HepG2 (cell line): ENCODE measurements around the gene EPS8L1. TPM values are rescaled to one million over a fixed set of nuclear protein-coding genes. Genes with fewer than 3 reads are reported as not detected.

Source experiments
- ATAC-seq: fragments of 200-7000 bp; cut with Tn5 transposase; 3 replicates; pipeline ENCODE4 v1.9.1; 2020; ENCODE audit warnings: mild to moderate bottlenecking, moderate library complexity
- BruUV-seq: library from RNA; stranded (reverse); fragments of 400-500 nt; replicated peaks from 2 replicates; lab custom pipeline; 2021; lab: Mats Ljungman, UMichigan
- CTCF ChIA-PET: fragments of 300-600 bp; formaldehyde crosslinking; extraction: SDS; loops from one replicate; lab custom pipeline; 2021; ENCODE audit warnings: low total read pairs, inconsistent platforms, low intra/inter-chr PET ratio; lab: Yijun Ruan, JAX
- POLR2A ChIA-PET: fragments of 350-600 bp; sonication (Branson Sonifier 250); formaldehyde crosslinking; loops from one replicate; lab custom pipeline; 2020; ENCODE audit warnings: antibody characterized with exemption, inconsistent platforms; lab: Yijun Ruan, JAX
- DNase-seq: peaks from one replicate; pipeline ENCODE4 v3.0.0-alpha.2; 2015; ENCODE audit warnings: low spot score
- FAIRE-seq: peaks from 3 replicates; lab custom pipeline; 2011; peaks lifted over from hg19 to GRCh38; lab: Jason Lieb, UNC
- H2AFZ ChIP-seq: one replicate; pipeline ENCODE4 v1.6.1; 2011; ENCODE audit warnings: low read length, inconsistent platforms
- H3K27ac ChIP-seq: fragments of 300-600 bp; 3 replicates; pipeline ENCODE4 v1.8.0; 2011; ENCODE audit warnings: mixed run types, mild to moderate bottlenecking, mixed read lengths, low read length, inconsistent platforms; ENCODE audit not compliant: insufficient read depth; ENCODE audit errors: extremely low read length
- H3K27me3 ChIP-seq, 2 experiments: fragments of 200-600 bp in 1 of 2; 2 replicates in 1 of 2; 3 replicates in 1 of 2; pipeline versions ENCODE4 v1.6.0 to v1.8.0; 2011; ENCODE audit warnings: low read length in 2 of 2, mild to moderate bottlenecking in 2 of 2, moderate library complexity in 2 of 2, inconsistent platforms in 1 of 2; ENCODE audit not compliant: insufficient read depth in 2 of 2, control insufficient read depth in 1 of 2
- H3K36me3 ChIP-seq, 2 experiments: fragments of 200-600 bp in 1 of 2; replicated peaks in 1 of 2; 2 replicates in 1 of 2; 3 replicates in 1 of 2; pipeline versions ENCODE4 v1.5.1 to v1.8.0; 2011; ENCODE audit warnings: low read length in 2 of 2, inconsistent platforms in 1 of 2; ENCODE audit not compliant: insufficient read depth in 2 of 2, control insufficient read depth in 1 of 2
- H3K4me1 ChIP-seq: 2 replicates; pipeline ENCODE4 v1.5.1; 2012; ENCODE audit warnings: low read length, inconsistent platforms; ENCODE audit not compliant: insufficient read depth
- H3K4me2 ChIP-seq: 2 replicates; pipeline ENCODE4 v1.6.0; 2011; ENCODE audit warnings: low read depth, low read length, inconsistent platforms
- H3K4me3 ChIP-seq, 3 experiments: fragments of 200-600 bp in 1 of 3; sonication (generic), shearing (Covaris generic) in 1 of 3; replicated peaks in 1 of 3; 2 replicates each; pipeline ENCODE4 v1.5.1; 2011 to 2016; ENCODE audit warnings: low read length in 3 of 3, inconsistent platforms in 2 of 3, low read depth in 2 of 3, mild to moderate bottlenecking in 2 of 3, control low read depth in 1 of 3, mixed read lengths in 1 of 3; ENCODE audit not compliant: insufficient read depth in 1 of 3
- H3K79me2 ChIP-seq: one replicate; pipeline ENCODE4 v1.6.1; 2011; ENCODE audit warnings: low read length, inconsistent platforms; ENCODE audit not compliant: insufficient read depth
- H3K9ac ChIP-seq: 2 replicates; pipeline ENCODE4 v1.6.0; 2011; ENCODE audit warnings: mild to moderate bottlenecking, low read depth, low read length, inconsistent platforms; ENCODE audit not compliant: insufficient read depth
- H3K9me3 ChIP-seq: 2 replicates; pipeline ENCODE4 v1.5.1; 2012; ENCODE audit warnings: mild to moderate bottlenecking, low read length
- H4K20me1 ChIP-seq: 2 replicates; pipeline ENCODE4 v1.6.0; 2011; ENCODE audit warnings: inconsistent platforms, mild to moderate bottlenecking, low read length, moderate library complexity; ENCODE audit not compliant: insufficient read depth
- AKNA ChIP-seq: sonication (generic); formaldehyde crosslinking; IDR thresholded peaks from 2 replicates; pipeline ENCODE4 v1.4.0; 2020; ENCODE audit warnings: missing genetic modification reagents, borderline replicate concordance
- NCOR1 ChIP-seq: fragments of 200-600 bp; sonication (generic); IDR thresholded peaks from 2 replicates; pipeline ENCODE4 v1.7.0; 2017; ENCODE audit warnings: antibody characterized with exemption, low read length, borderline replicate concordance
- RNF219 ChIP-seq: sonication (generic); formaldehyde crosslinking; IDR thresholded peaks from 2 replicates; pipeline ENCODE4 v1.5.0; 2020; ENCODE audit warnings: mild to moderate bottlenecking, missing genetic modification reagents
- ZNF143 ChIP-seq: sonication (generic); formaldehyde crosslinking; IDR thresholded peaks from 2 replicates; pipeline ENCODE4 v1.4.0; 2020; ENCODE audit warnings: missing genetic modification reagents
- ZNF749 ChIP-seq: sonication (generic); formaldehyde crosslinking; IDR thresholded peaks from 2 replicates; pipeline ENCODE4 v1.8.0; 2022; ENCODE audit warnings: mild to moderate bottlenecking, missing genetic modification reagents, moderate library complexity, borderline replicate concordance
- WGBS: methylation state at CpG from one replicate; pipeline ENCODE4 v1.1.6; 2017; ENCODE audit warnings: low lambda C conversion rate; 5-methylcytosine and 5-hydroxymethylcytosine counted together
- in situ Hi-C: cut with HindIII; loops from 2 replicates; pipeline ENCODE4 v1.10.0; 2017; ENCODE audit warnings: low pct_unique_long_range_greater_than_20kb; ENCODE audit not compliant: extremely low pct_ligation_motif_present
- intact Hi-C: fragments of 100-400 bp; cut with micrococcal nuclease; formaldehyde crosslinking; loops from one replicate; pipeline ENCODE4 v1.10.0; 2022; ENCODE audit not compliant: unreplicated experiment
- polyA plus RNA-seq, 8 experiments: library from polyadenylated mRNA; depleted of rRNA in 3 of 8; stranded (reverse) in 7 of 8; unstranded in 1 of 8; fragments of >200 nt; fragmentation: Illumina TruSeq in 4 of 8; extraction: Trizol in 4 of 8; gene quantifications; 2 replicates each; pipeline versions ENCODE4 v1.2.1 to v1.2.3, GENCODE V29; 2011 to 2016; ENCODE audit warnings: low read depth in 4 of 8, missing spikeins in 1 of 8, mixed read lengths in 1 of 8; ENCODE audit not compliant: insufficient read depth in 1 of 8
- total RNA-seq, 5 experiments: library from RNA; depleted of rRNA; stranded (reverse); fragments of >200 nt; fragmentation: Illumina TruSeq; extraction: Trizol; gene quantifications; 2 replicates each; pipeline ENCODE4 v1.2.3, GENCODE V29; 2016; ENCODE audit warnings: low read depth in 1 of 5
- TF ChIP-seq, protein P1 (sequence below): sonication (generic); formaldehyde crosslinking; conservative IDR thresholded peaks from 2 replicates; pipeline ENCODE4 v1.4.0; 2020; ENCODE audit warnings: missing genetic modification reagents
- TF ChIP-seq, protein P2 (sequence below): sonication (generic); formaldehyde crosslinking; conservative IDR thresholded peaks from 2 replicates; pipeline ENCODE4 v1.8.0; 2022; ENCODE audit warnings: missing genetic modification reagents

Gene EPS8L1
- total and polyA plus RNA-seq, 2 of the 13 experiments (the other 11 are each of a cell fraction or from before 2014, with no cell fraction given), result 3.0 to 6.3 TPM

DNA sequence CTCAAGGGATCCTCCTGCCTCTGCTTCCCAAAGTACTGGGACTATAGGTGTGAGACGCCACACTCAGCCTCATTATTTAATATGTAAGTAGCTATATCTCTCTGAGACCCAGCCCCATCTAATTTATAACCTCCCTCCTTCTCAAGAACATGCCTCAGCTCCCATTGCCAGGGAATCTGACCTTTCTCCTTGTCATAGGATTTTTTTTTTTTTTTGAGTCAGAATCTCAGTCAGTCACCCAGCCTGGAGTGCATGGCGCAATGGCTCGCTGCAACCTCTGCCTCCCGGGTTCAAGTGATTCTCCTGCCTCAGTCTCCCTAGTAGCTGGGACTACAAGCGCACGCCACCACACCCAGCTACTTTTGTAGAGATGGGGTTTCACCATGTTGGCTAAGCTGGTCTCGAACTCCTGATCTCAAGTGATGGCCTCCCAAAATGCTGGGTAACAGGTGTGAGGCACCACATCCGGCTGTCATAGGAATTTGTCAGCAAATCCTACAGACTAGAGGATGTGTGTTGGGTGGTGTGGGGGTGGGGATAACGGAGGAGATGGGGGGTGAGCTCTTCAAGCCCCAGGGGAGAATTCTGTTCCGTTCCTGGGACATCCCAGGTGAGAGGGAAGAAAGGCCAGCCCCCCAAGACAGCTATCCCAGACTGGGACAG, 5.1 kb upstream of the EPS8L1 start:
- Histone ChIP-seq H3K9me3 (no peaks in the 10 kb centered on the region), H3K79me2 (no peaks in the 10 kb centered on the region), H4K20me1 (no peaks in the 10 kb centered on the region), H3K27me3 (peaks cover 2 to 40% of the 10 kb centered on the region in 2 experiments), H3K4me3 (no peak overlapping the region), H3K9ac (no peak overlapping the region), H3K36me3 (no peaks in the 10 kb centered on the region), H2AFZ (no peak overlapping the region), H3K27ac (no peak overlapping the region), H3K4me1 (peaks cover 20% of the 10 kb centered on the region), H3K4me2 (no peak overlapping the region)
- no peak for FAIRE-seq
- DNase-seq, result no peak
- BruUV-seq, result no TSS peak
- ATAC-seq, result no peak
- ChIA-PET POLR2A (no interaction called here), CTCF (no interaction called here)
- intact Hi-C loops (no loop called here), in situ Hi-C loops (no loop called here)
- WGBS, result 46% methylated on average over 10 of the region's 10 CpGs
- TF ChIP-seq, protein P1, sequence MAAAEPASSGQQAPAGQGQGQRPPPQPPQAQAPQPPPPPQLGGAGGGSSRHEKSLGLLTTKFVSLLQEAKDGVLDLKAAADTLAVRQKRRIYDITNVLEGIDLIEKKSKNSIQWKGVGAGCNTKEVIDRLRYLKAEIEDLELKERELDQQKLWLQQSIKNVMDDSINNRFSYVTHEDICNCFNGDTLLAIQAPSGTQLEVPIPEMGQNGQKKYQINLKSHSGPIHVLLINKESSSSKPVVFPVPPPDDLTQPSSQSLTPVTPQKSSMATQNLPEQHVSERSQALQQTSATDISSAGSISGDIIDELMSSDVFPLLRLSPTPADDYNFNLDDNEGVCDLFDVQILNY, result no peak
- TF ChIP-seq ZNF143 (CRISPR knock-in tag), result no peak
- TF ChIP-seq RNF219 (CRISPR knock-in tag), result no peak
- no peak for TF ChIP-seq ZNF749

DNA sequence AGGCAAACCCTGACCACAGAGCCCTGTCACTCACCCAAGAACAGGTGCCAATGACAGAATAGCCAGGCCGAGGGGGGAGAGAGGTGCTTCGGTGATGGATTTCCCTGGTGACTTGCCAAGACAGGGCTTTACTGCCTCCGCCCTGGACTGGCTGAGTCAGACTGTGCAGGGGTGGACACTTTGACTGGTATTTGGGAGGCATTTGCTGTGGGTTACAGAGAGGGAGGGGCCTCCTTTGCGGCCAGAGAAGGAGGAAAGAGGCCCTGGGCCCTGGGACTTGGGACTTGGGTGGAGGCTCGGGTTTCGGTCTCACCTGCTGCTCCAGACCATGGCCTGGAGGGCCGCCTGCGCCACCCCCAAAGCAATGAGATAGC, 4.6 kb upstream of the EPS8L1 start:
- intact Hi-C loops (no loop called here), in situ Hi-C loops (no loop called here)
- Histone ChIP-seq H3K4me2 (no peak overlapping the region), H3K9ac (no peak overlapping the region), H2AFZ (no peak overlapping the region), H3K4me3 (no peak overlapping the region), H3K27ac (no peak overlapping the region), H3K79me2 (no peaks in the 10 kb centered on the region), H3K27me3 (peaks cover 2 to 40% of the 10 kb centered on the region in 2 experiments), H3K9me3 (no peaks in the 10 kb centered on the region), H3K36me3 (no peaks in the 10 kb centered on the region), H3K4me1 (peaks cover 25% of the 10 kb centered on the region), H4K20me1 (no peaks in the 10 kb centered on the region)
- no peak for ATAC-seq
- FAIRE-seq, result no peak
- no peak for DNase-seq
- POLR2A ChIA-PET, result no interaction called here
- BruUV-seq, result no TSS peak
- WGBS, result 41% methylated on average over 5 of the region's 8 CpGs
- CTCF ChIA-PET, result no interaction called here
- TF ChIP-seq AKNA (CRISPR knock-in tag), result no peak
- TF ChIP-seq NCOR1, result no peak
- TF ChIP-seq, protein P2, sequence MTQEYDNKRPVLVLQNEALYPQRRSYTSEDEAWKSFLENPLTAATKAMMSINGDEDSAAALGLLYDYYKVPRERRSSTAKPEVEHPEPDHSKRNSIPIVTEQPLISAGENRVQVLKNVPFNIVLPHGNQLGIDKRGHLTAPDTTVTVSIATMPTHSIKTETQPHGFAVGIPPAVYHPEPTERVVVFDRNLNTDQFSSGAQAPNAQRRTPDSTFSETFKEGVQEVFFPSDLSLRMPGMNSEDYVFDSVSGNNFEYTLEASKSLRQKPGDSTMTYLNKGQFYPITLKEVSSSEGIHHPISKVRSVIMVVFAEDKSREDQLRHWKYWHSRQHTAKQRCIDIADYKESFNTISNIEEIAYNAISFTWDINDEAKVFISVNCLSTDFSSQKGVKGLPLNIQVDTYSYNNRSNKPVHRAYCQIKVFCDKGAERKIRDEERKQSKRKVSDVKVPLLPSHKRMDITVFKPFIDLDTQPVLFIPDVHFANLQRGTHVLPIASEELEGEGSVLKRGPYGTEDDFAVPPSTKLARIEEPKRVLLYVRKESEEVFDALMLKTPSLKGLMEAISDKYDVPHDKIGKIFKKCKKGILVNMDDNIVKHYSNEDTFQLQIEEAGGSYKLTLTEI (CRISPR knock-in tag), result no peak
